ENCODE data around the gene STPG1. TPM values are rescaled to one million over a fixed set of nuclear protein-coding genes. Genes with fewer than 3 reads are reported as not detected.

Gene STPG1
- polyA plus RNA-seq, 3 donors: 10.9 to 15.9 (median 13.4) TPM

DNA sequence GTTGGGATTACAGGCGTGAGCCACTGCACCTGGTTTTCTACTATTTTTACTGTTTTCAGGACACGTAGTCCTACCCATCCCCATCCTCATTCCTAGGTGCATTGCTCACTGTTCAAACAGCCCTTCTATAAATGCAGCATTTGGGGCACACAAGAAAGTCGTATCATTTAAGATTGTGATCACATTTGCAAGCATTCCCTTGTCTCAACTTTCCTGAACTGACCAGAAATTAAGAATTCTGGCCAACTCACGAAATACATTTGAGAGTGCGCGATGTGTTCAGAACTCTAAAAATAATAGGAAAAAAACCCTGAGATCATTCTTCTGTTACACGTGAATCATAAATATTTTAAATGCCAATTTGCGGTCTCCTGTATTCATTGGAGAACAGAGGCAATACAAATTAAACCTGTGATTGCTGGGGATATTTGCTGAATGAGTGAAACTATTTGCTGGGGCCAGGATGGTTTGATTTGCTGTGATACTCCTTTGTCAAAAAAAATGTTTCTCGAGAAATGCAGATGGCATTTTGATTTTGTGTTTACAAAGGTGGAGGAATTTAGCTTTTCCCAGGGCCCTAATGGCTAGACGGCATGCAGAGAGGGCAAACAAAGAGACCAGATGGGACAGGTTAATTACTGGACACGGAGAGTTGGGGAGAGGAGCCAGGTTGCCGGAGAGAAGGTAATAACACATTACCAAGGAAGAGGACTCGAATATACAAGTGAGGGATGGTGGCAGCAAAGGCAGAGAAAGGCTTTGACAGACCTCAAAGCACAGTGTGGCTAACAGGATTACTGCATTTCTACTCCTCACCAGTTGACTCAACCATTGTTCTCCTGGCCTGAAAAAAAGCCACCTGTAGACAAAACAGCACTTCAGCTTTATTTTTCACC is 38.4 kb downstream of the STPG1 start:
- no peak for DNase-seq

GRCh38 chr1:24373710-24374109 is 39.9 kb downstream of the STPG1 start:
- DNase-seq: no peak

- DNase-seq: no peak
Observed at GRCh38 chr1:24373044-24373443, 40.5 kb downstream of the STPG1 start.

- DNase-seq: no peak
Observed at GRCh38 chr1:24369801-24370200, 43.8 kb downstream of the STPG1 start.

- no peak for DNase-seq
Observed at GRCh38 chr1:24369199-24369598, 44.4 kb downstream of the STPG1 start.

- DNase-seq: no peak
Observed at GRCh38 chr1:24366707-24367106, 46.9 kb downstream of the STPG1 start.

DNA sequence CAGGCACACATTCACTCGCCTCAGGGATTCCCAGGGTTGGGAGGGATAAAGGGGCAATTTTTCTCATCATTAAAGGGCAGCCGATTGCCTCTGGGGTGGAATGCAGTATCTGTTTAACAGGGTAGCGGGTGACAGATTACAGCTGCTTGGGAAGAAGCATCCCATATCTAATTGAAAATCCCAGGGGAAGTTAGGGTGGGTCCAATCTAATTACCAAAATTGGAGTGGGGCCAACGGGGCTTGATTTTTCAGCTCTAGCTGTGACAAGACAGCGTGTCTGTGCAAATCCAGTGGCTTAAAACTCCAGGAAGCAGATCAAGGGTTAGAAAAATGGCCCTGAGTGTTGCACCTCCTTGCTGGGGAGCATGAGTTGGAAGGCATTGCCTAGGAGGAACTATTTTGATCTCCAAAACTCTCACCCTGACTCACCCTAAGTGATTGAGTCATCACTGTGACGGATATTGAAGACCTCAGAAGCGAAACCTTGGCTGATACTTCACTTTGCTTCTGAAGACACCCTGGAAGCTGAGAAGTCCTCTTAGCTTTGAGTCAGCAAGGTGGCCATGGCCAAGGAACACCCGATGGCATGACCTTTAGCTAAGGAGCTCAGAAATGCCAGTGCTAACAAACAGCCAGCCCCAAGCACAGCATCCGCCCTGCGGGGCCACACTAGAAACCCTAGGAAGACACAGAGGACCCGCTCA is 48.5 kb downstream of the STPG1 start:
- no peak for DNase-seq

- no peak for DNase-seq
Observed at GRCh38 chr1:24364605-24364974, 49.0 kb downstream of the STPG1 start.

DNA sequence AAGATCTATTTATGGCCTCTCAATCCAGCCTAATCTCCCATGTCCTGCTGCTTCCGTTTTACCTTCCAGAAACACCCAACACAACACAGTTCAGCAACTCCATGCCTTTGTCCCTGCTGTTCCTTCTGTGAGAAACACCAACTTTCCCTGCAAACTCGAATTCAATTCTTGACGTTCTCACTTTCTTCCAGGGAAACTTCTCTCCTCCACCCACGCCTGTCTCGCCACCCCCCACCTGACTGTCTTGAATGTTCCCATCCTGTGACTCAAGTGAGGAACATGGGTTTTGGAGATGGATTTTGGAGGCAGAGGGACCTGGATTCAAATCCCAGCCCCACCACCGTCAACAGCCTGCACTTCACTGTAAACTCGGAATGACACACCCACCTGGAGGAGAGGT is 49.6 kb downstream of the STPG1 start:
- DNase-seq: no peak

DNA sequence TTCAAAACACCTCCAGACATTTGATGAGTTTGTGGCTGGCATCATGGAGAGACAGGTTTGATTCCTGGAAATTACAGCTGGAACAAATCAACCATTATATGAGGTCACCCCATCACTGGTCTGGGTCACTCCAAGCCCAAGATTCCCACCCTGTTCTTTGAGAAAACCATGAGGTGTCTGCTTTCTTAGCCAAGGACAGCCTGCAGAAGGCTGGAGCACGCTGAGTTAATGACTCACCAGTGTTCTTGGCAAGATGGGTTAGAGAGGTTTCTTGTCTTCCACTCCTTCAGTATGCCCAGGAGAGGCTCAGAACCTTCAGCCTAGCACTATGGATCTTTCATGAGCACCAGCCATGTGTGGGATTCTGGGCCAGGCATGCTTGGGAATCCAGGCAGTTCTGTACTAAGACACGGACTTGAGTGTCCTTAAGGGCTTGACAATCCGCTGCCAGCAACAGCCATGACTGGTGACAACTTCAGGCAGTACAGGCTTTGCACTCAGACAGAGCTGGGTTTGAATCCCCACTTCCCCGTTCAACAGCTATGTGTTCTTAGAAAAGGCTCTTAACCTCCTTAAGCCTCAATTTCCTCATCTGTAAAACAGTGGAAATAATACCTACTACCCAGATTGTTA is 50.5 kb downstream of the STPG1 start:
- no peak for DNase-seq

DNA sequence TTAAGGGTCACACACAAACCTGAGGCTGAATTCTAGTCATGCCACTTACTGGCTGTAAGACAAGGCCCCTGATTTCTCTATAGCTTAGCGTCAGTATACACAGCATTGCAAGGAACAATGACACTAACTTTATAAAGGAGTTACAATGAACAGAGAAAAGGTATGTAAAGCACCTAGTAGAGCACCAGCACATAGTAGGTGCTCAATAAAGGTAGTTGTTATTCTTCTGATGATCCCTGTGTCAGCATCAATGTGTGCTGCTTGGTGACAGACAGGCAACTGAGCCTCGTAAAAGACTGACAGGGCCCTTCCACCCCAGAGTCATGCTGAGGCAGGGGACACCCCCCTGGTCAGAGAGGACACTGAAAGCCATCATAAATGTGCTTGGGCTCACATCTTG is 51.2 kb downstream of the STPG1 start:
- DNase-seq: no peak

- DNase-seq: no peak
Observed at GRCh38 chr1:24361811-24362210, 51.8 kb downstream of the STPG1 start.

- DNase-seq: no peak
Observed at GRCh38 chr1:24360681-24361080, 52.9 kb downstream of the STPG1 start.

- DNase-seq: no peak
Observed at GRCh38 chr1:24357038-24357437, 56.5 kb downstream of the STPG1 start.

DNA sequence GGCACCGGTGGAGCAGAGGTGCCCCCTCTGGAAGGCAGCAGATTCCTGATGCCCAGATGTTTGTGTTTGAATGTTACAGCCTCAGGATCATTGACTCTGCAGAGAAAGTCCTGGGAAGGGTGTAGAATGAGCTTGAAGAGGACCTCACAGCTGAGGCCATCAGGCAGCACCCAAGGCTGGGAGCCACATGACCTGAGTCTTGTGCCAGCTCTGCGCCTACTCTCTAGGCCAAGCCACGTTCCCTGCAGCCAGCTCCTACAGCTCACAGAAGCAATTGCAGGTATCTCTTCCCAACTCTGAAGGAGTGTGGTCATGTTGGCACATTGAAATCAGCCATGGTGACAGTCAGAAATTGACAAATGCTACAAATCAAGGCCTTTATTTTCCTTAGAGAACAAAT is 58.1 kb downstream of the STPG1 start:
- DNase-seq: no peak

DNA sequence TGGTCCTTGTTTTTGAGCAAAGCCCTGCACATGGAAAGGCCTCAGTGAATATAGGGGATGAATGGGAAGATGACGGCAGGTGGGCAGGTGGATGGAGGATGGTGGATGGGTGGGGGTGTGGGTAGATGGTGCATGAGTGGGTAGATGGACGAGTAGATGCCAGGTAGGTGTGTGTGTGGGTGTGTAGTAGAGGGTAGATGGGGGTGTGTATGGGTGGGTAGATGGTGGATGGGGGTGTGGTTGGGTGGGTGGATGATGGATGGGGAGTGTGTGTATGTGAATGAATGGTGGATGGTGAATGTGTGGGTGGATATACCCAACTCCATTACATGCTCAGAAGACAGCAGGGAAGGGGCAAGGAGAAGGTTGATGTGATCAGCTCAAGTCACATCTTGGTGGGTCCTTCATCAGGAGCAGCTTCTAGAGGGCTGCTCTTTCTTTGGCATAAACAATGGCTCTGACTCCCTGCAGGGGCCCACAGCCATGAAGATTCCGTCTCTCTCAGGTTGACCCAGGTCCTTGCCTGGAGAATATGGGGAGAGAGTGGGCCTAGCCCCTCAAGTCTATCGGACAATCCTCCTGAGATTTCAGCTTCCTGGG is 60.2 kb downstream of the STPG1 start:
- DNase-seq: no peak

DNA sequence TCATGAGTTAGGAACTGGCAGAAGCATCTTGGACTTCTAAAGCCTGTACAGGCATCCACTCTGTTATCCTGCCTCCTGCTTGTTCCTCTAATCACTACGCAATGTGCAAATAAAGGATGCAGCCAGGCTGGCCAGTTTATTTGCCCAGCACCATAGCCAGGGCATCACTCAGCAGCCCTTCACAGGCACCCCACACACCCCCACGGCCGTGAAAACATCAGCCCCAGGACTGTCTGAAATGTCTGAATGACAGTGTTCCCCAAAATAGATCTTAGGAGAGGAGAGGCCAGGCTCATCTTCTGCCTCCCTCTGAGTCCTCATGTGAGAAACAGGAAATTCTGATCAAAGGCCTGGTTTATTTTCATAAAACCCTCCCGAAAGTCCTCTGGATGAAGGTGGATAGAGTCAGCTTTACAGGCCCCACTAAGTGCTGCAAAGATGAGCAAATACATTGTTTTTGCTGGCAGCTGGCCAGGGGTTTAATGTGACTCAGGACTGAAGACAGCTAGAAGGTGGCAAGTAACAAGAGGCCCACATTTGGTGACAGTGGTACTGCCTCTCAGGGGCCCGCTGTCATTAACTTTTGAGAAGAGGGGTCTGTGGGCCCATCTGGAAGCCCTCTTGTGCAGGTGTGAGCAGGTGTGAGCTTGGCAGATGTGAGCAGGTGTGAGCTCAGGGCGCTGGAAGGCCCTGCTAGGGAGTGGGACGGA is 61.5 kb downstream of the STPG1 start:
- DNase-seq: peak; percentile 20

GRCh38 chr1:24351247-24351646 is 62.3 kb downstream of the STPG1 start:
- DNase-seq: no peak

GRCh38 chr1:24349891-24350290 is 63.7 kb downstream of the STPG1 start:
- no peak for DNase-seq

DNA sequence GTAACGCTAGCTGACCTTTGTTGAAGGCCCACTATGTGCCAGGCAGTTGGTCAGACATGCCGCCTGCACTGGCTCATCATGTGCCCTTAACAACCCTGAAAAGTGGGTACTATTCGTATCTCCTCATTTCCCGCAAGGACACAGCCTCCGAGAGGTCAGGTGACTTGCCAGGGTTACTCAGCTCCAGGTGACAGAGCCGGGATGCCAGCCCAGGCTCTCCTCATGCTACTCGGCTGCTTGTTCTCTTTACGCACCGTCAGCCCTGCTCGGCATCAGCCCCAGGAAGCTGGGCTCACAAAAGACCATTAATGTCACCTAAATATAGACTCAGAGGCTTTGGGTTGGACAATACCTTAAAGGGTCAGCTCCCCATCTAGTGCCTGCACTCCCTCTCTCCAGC is 65.4 kb downstream of the STPG1 start:
- DNase-seq: no peak

DNA sequence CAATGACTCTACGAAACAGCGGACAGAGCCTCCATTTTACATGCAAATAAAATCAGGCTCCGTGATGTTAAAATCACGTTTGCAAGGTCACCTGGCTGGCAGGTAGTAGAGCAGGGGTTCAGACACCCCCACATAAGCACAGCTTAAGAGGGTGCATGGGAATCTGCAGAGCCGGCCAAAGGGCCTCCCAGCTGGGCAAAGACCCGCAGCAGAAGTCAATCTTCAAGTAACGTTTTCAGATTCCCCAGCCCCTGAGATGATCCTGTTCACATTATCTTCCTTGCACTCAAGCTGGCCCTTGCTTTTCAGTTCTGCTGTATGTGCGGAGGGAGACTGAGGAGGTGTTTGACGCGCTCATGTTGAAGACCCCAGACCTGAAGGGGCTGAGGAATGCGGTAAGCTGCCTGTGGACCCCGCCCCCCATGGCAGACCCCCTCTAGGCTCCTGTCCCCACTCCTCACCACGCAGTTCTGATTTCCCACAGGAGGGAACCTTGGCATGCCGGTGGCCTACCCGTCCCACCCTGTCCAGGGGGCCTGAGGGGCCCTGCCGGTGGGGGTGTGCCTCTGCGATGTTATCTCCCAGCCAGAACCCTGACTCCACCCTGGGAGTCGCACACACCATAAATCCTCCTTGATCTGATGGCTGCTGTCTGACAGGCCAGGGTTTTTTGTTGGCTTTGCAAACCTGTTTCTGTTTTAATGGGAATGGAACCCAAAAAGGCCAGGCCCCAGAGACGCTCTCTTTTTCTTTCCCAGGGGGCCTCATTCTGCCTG is 66.2 kb downstream of the STPG1 start:
- no peak for DNase-seq

Measured in renal pelvis (tissue), 4 donors.